IPS DF 4.7 (cell line): ENCODE data around the gene NUDT16L1.

ENCODE experiments used
- DNase-seq: peaks from one replicate; pipeline ENCODE4 v3.0.0-alpha.2; 2013; ENCODE audit warnings: low spot score; ENCODE audit errors: extremely low read depth

The NUDT16L1 gene

GRCh38 chr16:4693296-4693955 is at the start of gene NUDT16L1:
Gene NUDT16L1 (plus strand): TSS chr16:4693562. CDS start chr16:4693727, 165 bp downstream.
- peak; percentile 72 for DNase-seq

- no peak for DNase-seq
These were observed 46.4 kb upstream of the NUDT16L1 start for GRCh38 chr16:4646773-4647643.

GRCh38 chr16:4647644-4647980 is 45.8 kb upstream of the NUDT16L1 start:
- DNase-seq, result no peak

GRCh38 chr16:4648917-4649316 is 44.4 kb upstream of the NUDT16L1 start:
- no peak for DNase-seq

- no peak for DNase-seq
These were observed 43.5 kb upstream of the NUDT16L1 start for GRCh38 chr16:4649744-4650442.

- DNase-seq, result peak; percentile 66
These were observed 42.8 kb upstream of the NUDT16L1 start for GRCh38 chr16:4650443-4651074.

- no peak for DNase-seq
These were observed 41.5 kb upstream of the NUDT16L1 start for GRCh38 chr16:4651827-4652226.

- DNase-seq, result no peak
These were observed 40.8 kb upstream of the NUDT16L1 start for GRCh38 chr16:4652561-4652960.

GRCh38 chr16:4654011-4654963 is 39.1 kb upstream of the NUDT16L1 start:
- DNase-seq, result no peak

GRCh38 chr16:4654964-4655590 is 38.3 kb upstream of the NUDT16L1 start:
- no peak for DNase-seq

GRCh38 chr16:4655801-4656200 is 37.6 kb upstream of the NUDT16L1 start:
- DNase-seq, result no peak

- no peak for DNase-seq
These were observed 37.1 kb upstream of the NUDT16L1 start for GRCh38 chr16:4656221-4656620.

GRCh38 chr16:4656695-4657686 is 36.4 kb upstream of the NUDT16L1 start:
- DNase-seq, result no peak

- DNase-seq, result no peak
These were observed 33.7 kb upstream of the NUDT16L1 start for GRCh38 chr16:4659363-4660353.

GRCh38 chr16:4660454-4661007 is 32.8 kb upstream of the NUDT16L1 start:
- DNase-seq, result no peak

GRCh38 chr16:4661661-4662060 is 31.7 kb upstream of the NUDT16L1 start:
- DNase-seq, result no peak

GRCh38 chr16:4663465-4663776 is 29.9 kb upstream of the NUDT16L1 start:
- DNase-seq, result no peak
